ENCODE results near the gene APOLD1. TPM values are rescaled to one million over a fixed set of nuclear protein-coding genes. Genes with fewer than 3 reads are reported as not detected.

APOLD1 gene
- total and polyA plus RNA-seq, 2 of the 8 experiments (the other 6 are each of a cell fraction or from before 2014, with no cell fraction given), result 0.12 to 0.71 TPM

GRCh38 chr12:12837813-12838153, 52.3 kb downstream of the APOLD1 start:
- no peak overlapping the region for H4K8ac ChIP-seq (ENCODE audit: extremely low read depth, insufficient read depth, low read length)
- DNase-seq (ENCODE audit: low read depth in 1 of 2, low spot score in 2 of 2), result no peak
- H3K79me1 ChIP-seq (ENCODE audit: low read depth, low read length), result no peaks in the 10 kb centered on the region
- no peak overlapping the region for H3K14ac ChIP-seq (ENCODE audit: insufficient read length)
- no peak overlapping the region for H3K56ac ChIP-seq (replicated peaks; ENCODE audit: insufficient read length, low read depth, low read length)
- POLR2A ChIA-PET (ENCODE audit: partially characterized antibody), result interaction anchor here (0.9 to 2.9 kb wide), 5 partner anchors 12 to 265 kb away, joined by 3 to 8 read pairs (median 4); partner anchors contain the start of gene DDX47
- CTCF ChIA-PET (ENCODE audit: partially characterized antibody), result interaction anchor here (0.7 to 3.8 kb wide), 32 partner anchors 9 to 634 kb away, joined by 3 to 30 read pairs (median 5); partner anchors contain the start of gene GPRC5A
- peaks cover 4 to 19% (median 9%) of the 10 kb centered on the region in 4 experiments; a peak in 6 of 8 replicates for H3K36me3 ChIP-seq (ENCODE audit: control insufficient read depth in 2 of 4, insufficient read depth in 4 of 4, low read length in 3 of 4)
- no peak overlapping the region for H3K18ac ChIP-seq (ENCODE audit: extremely low read depth, low read length)
- peaks cover 0 to 2% (median 0%) of the 10 kb centered on the region in 4 experiments; a peak in 2 of 7 replicates for H3K4me1 ChIP-seq (replicated peaks in 1 of 4; ENCODE audit: control insufficient read depth in 3 of 4, insufficient read depth in 4 of 4, low read length in 3 of 4)
- H3K23me2 ChIP-seq (ENCODE audit: low read depth, low read length), result no peaks in the 10 kb centered on the region
- H3K27ac ChIP-seq (ENCODE audit: low read depth, low read length), result no peak overlapping the region
- no peak overlapping the region for H3K4ac ChIP-seq (replicated peaks; ENCODE audit: insufficient read length, low read depth, low read length)
- H2BK20ac ChIP-seq (ENCODE audit: low read length), result no peak overlapping the region
- 89% methylated on average over 3 of the region's 3 CpGs; no CpG with 5 or more reads in 1 of the 2 experiments for WGBS, 2 experiments (ENCODE audit: extremely low coverage in 1 of 2, insufficient coverage in 1 of 2, insufficient read length in 1 of 2, insufficient replicate concordance in 2 of 2, low coverage in 1 of 2, low lambda C conversion rate in 2 of 2, missing lambda C conversion rate in 1 of 2)
- no peak overlapping the region for H3K23ac ChIP-seq (ENCODE audit: insufficient read length)
- no peak for FAIRE-seq
- H3K79me2 ChIP-seq (ENCODE audit: control insufficient read depth in 1 of 2, insufficient read depth in 2 of 2, low read length in 2 of 2), result no peaks in the 10 kb centered on the region
- no peak overlapping the region for H2BK120ac ChIP-seq (replicated peaks; ENCODE audit: low read depth, low read length)
- H4K91ac ChIP-seq (replicated peaks; ENCODE audit: insufficient read length, low read length), result no peak overlapping the region
- no peak overlapping the region for H3K4me2 ChIP-seq (ENCODE audit: insufficient read depth in 1 of 2, low read depth in 2 of 2, low read length in 2 of 2)
- H2BK15ac ChIP-seq (ENCODE audit: low read length), result no peak overlapping the region
- no peaks in the 10 kb centered on the region for H3K9me3 ChIP-seq (ENCODE audit: insufficient read depth in 2 of 2, low read depth in 1 of 2, low read length in 1 of 2)
- no peaks in the 10 kb centered on the region for H4K20me1 ChIP-seq (replicated peaks in 1 of 2; ENCODE audit: control insufficient read depth in 1 of 2, insufficient read depth in 2 of 2, low read length in 2 of 2)
- no peak overlapping the region for H2BK12ac ChIP-seq (ENCODE audit: low read depth, low read length)
- H4K5ac ChIP-seq (ENCODE audit: insufficient read length, low read depth, low read length), result no peak overlapping the region
- H2AFZ ChIP-seq (ENCODE audit: low read length), result no peak overlapping the region
- H3K9ac ChIP-seq (replicated peaks in 1 of 4; ENCODE audit: extremely low read depth in 1 of 4, low read depth in 3 of 4, low read length in 3 of 4), result no peak overlapping the region
- no peak overlapping the region for H2BK5ac ChIP-seq (ENCODE audit: low read depth, low read length)
- no peaks in the 10 kb centered on the region for H3K27me3 ChIP-seq (replicated peaks in 1 of 4; ENCODE audit: control insufficient read depth in 3 of 4, extremely low read depth in 1 of 4, insufficient read depth in 3 of 4, low read length in 3 of 4)
- no peak overlapping the region for H2AK5ac ChIP-seq (ENCODE audit: low read depth, low read length)
- no peak overlapping the region for H3K4me3 ChIP-seq (ENCODE audit: extremely low read depth in 1 of 4, insufficient read depth in 2 of 4, low read depth in 3 of 4, low read length in 4 of 4)
- TF ChIP-seq EGR1 (IDR thresholded peaks at IDR 0.05; ENCODE audit: borderline replicate concordance, low read depth, low read length) (no peak), TAF7 (optimal IDR thresholded peaks at IDR 0.05; ENCODE audit: borderline replicate concordance, low read depth, low read length) (no peak), PHF8 (conservative IDR thresholded peaks at IDR 0.05; ENCODE audit: low read depth, low read length) (no peak), E2F6 (IDR thresholded peaks at IDR 0.05) (no peak), SUZ12 (IDR thresholded peaks at IDR 0.05; ENCODE audit: low read length) (no peak), CBX5 (IDR thresholded peaks at IDR 0.05; ENCODE audit: low read depth, low read length) (no peak), SP4 (IDR thresholded peaks at IDR 0.05; ENCODE audit: low read length) (no peak), KDM5A (IDR thresholded peaks at IDR 0.05; ENCODE audit: low read length) (no peak), POLR2AphosphoS5 (IDR thresholded peaks at IDR 0.05; ENCODE audit: low read depth, low read length) (no peak), CEBPB (IDR thresholded peaks at IDR 0.05; ENCODE audit: low read depth, low read length) (no peak), TCF12 (IDR thresholded peaks at IDR 0.05; ENCODE audit: low read depth, low read length) (no peak), ATF2 (IDR thresholded peaks at IDR 0.05; ENCODE audit: low read length) (no peak)

All from H1 (cell line).